ENCODE results near the gene STRIP2. TPM values are rescaled to one million over a fixed set of nuclear protein-coding genes. Genes with fewer than 3 reads are reported as not detected.

STRIP2 gene
- total and polyA plus RNA-seq, 9 of the 15 experiments (the other 6 are each of a cell fraction or from before 2014, with no cell fraction given) = 10.1 to 81.8 (median 42.3) TPM

GRCh38 chr7:129523924-129524323 lies 89.7 kb downstream of the STRIP2 start:
- no TSS peak for BruUV-seq (replicated peaks)

More at GRCh38 chr7:129523924-129524323, 89.7 kb downstream of the STRIP2 start:
- Histone ChIP-seq H3K27ac (ENCODE audit: extremely low read depth, low read depth, low read length) (no peak overlapping the region), H3K27me3 (ENCODE audit: control insufficient read depth in 2 of 2, insufficient read depth in 2 of 2, low read length in 2 of 2) (peaks cover 16 to 47% of the 10 kb centered on the region in 2 experiments; a peak in 3 of 5 replicates), H2AFZ (ENCODE audit: low read depth, low read length) (no peak overlapping the region), H3K9ac (ENCODE audit: insufficient read depth in 1 of 2, low read depth in 2 of 2, low read length in 2 of 2) (no peak overlapping the region), H4K20me1 (replicated peaks; ENCODE audit: control insufficient read depth, insufficient read depth, low read length) (no peaks in the 10 kb centered on the region), H3K4me3 (no peak overlapping the region), H3K9me3 (replicated peaks; ENCODE audit: control insufficient read depth, insufficient read depth, low read depth, low read length) (no peaks in the 10 kb centered on the region), H3K9me1 (ENCODE audit: control insufficient read depth, insufficient read depth, low read length) (no peaks in the 10 kb centered on the region), H3K79me2 (ENCODE audit: control insufficient read depth, insufficient read depth, low read length) (no peaks in the 10 kb centered on the region), H3K4me2 (ENCODE audit: insufficient read depth, low read length) (no peak overlapping the region), H3K4me1 (replicated peaks in 1 of 2; ENCODE audit: control insufficient read depth in 2 of 2, insufficient read depth in 2 of 2, low read length in 2 of 2) (peaks cover 6 to 11% of the 10 kb centered on the region in 2 experiments; a peak in 3 of 5 replicates), H3K36me3 (ENCODE audit: control insufficient read depth, insufficient read depth, low read length) (no peaks in the 10 kb centered on the region)
- ATAC-seq (no peak), FAIRE-seq (no peak), DNase-seq (ENCODE audit: extremely low read depth in 1 of 4, low spot score in 3 of 4) (no peak)
- intact Hi-C loops (cut with micrococcal nuclease) (no loop called here), in situ Hi-C loops (cut with MboI) (loop anchor here (10.0 kb wide), 1 partner anchor 1699 kb away; no protein-coding TSS in a partner anchor)
- WGBS (ENCODE audit: insufficient coverage, low coverage, missing lambda C conversion rate) = 19% methylated on average over 3 of the region's 3 CpGs
- CTCF ChIA-PET (ENCODE audit: low intra/inter-chr PET ratio) = no interaction called here
- TF ChIP-seq NCOR1 (IDR thresholded peaks at IDR 0.05) = no peak
- TF ChIP-seq ELK3 (CRISPR knock-in tag; IDR thresholded peaks at IDR 0.05) = no peak
- no peak for TF ChIP-seq MITF (IDR thresholded peaks at IDR 0.05)
- no peak for TF ChIP-seq NCOA4 (IDR thresholded peaks at IDR 0.05; ENCODE audit: partially characterized antibody)
- TF ChIP-seq PHF21A (IDR thresholded peaks at IDR 0.05; ENCODE audit: borderline replicate concordance, low read depth) = no peak
- no peak for TF ChIP-seq ESRRB (CRISPR knock-in tag; IDR thresholded peaks at IDR 0.05; ENCODE audit: borderline replicate concordance)
- POLR2A ChIA-PET = interaction anchor here (1.2 kb wide), 1 partner anchor 181 kb away, joined by 4 read pairs; no protein-coding TSS in a partner anchor

Data from K562 (cell line).